ENCODE results near the gene FBXO28. TPM values are rescaled to one million over a fixed set of nuclear protein-coding genes. Genes with fewer than 3 reads are reported as not detected.

Gene FBXO28
- polyA plus RNA-seq, 1 donor, result 18.1 TPM

DNA sequence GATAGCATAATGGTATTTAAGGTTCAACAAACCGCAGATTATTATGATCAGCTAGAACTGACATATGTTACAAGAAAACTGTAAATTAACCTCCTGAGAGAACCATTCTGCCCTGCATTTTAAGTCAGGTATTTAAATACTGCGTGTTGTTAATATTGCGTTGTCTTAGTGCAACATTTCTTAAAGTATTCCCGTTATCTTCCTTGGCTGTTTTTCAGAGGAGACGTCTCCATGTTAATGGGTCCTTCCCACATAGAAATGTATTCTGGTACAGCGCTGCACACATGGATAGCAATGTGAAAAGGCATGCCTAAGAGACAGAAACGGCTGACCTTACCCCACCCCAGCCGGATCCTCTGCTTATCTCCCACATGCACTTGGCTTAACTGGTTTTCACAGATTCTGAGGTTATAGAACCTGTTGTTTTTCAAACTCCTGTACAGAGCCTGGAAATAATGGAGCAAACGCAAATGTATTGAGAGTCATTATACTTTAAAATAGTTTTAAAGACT is 46.3 kb downstream of the FBXO28 start:
- no peak for DNase-seq

DNA sequence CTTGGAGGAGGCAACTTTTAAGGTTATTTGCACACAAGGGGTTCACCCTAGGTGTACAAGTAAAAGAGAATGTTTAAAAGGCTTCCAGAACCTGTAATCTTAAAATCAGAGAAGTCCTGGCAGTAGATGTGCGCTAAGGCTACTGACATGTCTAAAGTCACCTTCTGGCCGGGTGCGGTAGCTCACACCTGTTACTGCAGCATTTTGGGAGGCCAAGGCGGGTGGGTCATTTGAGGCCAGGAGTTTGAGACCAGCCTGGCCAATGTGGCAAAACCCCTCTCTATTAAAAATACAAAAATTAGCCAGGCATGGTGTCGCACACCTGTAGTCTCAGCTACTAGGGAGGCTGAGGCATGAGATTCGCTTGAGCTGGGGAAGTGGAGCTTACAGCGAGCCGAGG is 48.9 kb downstream of the FBXO28 start:
- DNase-seq, result no peak

DNA sequence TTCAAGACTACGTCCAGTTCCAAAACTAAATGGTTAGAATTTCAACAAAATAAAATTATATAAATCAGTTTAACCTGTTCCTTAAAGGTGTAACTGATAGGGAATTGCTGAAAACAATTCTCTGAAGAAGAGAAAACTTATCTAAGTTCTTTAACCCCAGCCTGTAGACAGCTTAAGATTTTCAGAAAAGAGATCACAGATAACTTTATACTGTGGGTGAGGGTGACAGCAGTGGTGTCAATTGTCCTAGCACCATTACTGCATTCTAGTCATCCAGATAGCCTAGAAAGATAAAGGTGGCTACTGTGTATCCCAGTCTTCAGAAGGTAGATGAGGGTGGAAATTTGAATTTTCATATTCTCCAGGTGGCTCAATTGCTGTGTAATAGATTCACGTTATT is 49.4 kb downstream of the FBXO28 start:
- DNase-seq, result no peak

DNA sequence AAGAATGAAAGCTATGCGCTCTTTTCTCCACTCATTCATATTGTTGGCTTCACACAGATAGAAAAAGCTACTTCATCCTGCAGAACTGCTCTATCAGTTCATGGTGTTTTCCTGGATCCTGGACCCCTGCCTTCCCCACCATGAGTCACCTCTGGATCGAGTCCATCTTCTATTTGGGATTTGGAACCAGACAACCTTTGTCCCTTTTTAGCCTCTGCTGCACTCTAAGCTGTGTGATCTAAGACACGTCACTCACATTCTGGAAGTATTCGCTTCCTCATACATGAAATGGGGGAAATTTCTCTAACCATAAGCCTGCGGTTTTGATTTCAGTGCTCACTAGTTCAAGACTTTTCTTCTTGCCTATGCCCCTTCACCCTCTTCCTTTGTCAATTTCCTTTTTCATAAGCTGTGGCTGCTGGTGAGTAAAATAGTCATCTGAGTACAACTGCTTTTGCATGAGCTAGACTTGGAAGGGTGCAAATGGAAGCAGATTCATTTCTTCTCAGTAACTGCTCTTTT is 55.0 kb downstream of the FBXO28 start:
- peak; percentile 73 for DNase-seq

DNA sequence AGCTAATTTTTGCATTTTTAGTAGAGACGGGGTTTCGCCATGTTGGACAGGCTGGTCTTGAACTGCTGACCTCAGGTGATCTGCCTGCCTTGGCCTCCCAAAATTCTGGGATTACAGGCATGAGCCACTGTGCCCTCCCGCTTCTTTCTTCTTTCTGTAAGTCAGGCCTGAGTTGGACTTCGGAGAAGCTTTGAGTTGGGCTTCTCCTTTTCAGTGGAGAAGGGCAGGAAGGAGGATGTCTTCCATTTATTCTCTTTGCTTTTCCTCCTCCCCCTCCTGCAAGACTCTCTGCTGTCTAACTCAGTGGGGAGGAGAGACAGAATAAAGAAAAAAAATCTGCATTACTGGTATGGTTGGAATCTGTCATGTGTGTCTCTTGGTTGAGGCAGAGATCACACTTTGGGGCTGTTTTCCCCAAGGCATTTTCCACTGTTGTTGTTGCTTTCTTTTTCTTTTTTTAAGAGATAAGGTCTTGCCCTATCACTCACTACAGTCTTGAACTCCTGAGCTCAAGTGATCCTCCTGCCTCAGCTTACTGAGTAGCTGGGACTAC is 55.9 kb downstream of the FBXO28 start:
- no peak for DNase-seq

DNA sequence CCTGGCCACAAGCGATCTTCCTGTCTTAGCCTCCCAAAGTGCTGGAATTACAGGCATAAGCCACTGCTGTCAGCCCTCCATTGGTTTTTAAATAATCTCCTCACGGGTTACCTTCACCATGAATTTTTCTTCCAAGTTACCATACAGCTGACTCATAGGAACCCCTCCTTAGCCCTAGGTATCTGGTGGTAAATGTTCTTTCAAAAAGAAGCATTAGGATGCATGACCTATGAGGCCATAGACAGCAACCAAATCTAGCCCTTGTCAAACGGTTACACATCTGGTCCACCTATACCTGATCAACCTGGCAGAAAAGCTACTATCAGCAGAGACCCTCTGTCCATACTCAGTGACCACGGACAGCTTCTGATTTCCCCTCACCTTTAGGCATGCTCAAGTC is 56.4 kb downstream of the FBXO28 start:
- DNase-seq, result no peak

DNA sequence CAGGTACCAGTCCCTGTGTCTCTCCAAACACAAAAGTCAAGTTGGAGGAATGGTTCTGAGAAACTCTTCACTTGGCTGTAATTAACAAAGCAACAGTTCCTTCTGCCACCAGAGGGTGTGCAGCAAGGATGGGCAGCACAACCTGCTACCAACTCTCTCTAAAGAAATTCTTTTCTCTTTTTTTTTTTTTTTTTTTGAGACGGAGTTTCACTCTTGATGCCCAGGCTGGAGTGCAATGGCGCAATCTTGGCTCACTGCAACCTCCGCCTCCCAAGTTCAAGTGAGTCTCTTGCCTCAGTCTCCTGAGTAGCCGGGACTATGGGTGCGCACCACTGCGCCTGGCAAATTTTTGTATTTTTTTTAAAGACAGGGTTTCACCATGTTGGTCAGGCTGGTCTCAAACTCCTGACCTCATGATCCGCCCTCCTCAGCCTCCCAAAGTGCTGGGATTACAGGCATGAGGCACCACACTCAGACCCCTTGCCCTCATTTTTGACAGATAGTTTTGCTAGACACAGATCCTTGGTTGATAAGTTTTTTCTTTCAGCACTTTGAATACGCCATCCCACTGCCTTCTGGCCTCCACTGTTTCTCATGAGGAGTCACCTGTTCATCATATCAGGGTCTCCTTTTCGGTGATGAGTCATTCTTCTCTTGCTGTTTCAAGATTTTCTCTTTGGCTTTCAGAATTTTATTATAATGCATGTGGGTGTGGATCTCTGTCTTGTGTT is 57.0 kb downstream of the FBXO28 start:
- no peak for DNase-seq

DNA sequence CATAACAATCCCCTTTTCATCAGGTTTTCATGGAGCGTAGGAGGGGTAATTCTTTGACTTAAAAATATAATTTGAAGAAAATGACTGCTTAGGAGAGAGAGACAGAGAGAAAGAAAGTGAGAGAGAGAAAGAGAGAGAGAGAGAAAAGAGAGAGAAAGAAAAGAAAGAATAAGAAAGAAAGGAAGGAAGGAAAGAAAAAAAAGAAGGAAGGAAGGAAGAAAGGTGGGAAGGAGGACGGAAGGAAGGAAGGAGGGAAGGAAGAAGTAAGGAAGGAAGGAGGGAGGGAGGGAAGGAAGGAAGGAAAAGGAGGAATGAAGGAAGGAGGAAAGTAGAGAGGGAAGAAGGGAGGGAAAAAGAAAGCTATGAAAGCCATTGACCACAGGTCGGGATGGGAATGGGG is 58.3 kb downstream of the FBXO28 start:
- DNase-seq, result no peak

DNA sequence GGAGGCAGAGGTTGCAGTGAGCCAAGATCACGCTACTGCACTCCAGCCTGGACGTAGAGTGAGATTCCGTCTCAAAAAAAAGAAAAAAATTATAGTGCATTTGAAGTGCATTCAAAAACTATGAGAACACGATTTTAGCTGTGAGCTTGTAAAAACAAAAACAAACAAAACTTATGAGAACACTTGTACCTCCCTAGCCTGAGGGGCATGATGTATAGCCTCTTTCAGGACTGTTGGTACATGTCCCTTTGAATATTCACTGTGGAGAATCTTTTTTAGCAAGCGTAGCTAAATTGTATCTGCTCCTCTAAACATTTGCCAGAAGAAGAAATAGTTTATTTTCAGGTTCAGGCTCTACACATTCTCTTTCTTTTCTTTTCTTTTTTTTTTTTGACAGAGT is 59.6 kb downstream of the FBXO28 start:
- DNase-seq, result no peak

DNA sequence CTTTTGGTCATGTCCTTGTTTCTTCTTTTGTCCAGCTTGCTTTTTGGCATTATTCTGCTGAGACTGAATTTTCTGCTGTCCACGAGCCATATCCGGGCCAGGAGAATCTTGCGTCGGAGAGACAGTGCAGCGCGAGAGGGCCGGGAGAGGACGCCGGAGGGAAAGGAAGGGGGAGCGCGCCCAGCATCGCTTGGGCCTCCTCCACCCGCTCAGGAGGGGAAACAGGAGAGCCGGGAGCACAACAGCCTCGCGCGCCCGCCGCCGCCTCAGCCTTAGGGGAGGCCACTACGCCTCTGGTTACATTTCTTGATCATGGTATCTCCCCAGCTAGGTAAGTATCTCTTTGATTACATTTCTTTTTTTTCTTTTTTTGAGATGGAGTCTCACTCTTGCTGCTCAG is 61.7 kb downstream of the FBXO28 start:
- DNase-seq, result peak; percentile 43

DNA sequence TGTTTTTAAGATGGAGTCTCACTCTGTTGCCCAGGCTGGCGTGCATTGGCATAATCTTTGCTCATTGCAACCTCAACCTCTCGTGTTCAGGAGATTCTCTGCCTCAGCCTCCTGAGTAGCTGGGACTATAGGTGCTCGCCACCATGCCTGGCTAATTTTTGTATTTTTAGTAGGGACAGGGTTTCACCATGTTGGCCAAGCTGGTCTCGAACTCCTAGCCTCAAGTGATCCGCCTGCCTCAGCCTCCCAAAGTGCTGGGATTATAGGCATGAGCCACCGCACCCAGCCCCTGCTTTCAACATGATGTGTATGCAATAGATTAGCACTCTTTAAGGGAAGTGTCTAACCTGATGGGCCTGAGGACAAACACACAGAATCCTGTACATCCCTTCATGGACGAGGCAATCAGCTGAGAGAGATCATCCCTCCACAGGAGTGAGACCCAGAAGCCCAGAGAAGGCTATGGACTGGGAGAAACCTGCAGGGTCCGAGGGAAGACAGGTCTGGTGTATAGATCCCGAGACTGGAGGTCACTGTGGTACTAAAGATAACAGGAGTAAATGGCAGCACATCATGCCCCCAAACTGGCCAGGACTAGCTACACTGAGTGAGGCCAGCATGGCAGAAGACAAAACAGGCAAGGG is 63.6 kb downstream of the FBXO28 start:
- no peak for DNase-seq

DNA sequence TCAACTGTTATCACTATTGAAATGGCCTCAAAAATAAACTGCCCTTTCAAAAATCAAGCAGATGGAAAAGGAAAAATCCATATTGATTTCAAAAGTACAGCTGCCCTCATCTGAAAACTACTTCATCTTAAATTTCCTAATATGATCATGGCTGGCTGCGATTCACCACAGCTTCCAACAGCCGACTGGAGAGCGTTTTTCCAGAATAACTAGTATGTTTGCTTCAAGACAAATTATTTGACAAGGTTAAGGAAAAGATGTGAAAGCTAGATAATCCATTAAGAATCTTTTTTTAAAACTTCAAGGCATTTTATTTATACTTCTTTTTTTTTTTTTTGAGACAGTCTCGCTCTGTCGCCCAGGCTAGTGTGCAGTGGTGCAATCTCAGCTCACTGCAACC is 65.0 kb downstream of the FBXO28 start:
- no peak for DNase-seq

DNA sequence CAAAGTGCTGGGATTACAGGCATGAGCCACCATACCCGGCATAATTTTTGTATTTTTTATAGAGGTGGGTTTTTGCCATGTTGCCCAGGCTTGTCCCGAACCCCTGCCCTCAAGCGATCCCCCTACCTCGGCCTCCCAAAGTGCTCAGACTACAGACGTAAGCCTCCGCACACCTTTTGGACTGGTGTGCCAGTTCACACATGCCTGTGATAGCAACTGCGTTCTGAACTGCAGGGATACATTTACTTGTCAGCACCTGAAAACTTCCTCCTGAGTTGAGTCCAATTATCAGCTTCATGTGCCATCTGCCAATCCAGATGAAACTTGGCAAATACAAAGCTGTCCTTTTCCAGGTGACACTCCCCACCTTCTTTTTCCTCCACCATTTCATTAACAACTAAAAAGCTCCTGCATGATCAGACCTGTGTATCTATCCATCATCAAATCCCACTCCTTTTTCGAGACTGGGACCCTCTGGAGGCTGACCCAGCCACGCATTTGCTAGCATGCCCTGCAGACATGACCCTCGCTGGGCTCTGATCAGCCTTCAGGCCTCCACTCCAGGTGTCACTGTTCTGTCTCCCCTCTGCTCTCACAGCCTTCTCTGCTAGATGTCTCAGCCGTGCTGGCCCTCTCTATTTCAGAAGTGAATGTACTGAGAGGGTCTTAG is 67.0 kb downstream of the FBXO28 start:
- no peak for DNase-seq

DNA sequence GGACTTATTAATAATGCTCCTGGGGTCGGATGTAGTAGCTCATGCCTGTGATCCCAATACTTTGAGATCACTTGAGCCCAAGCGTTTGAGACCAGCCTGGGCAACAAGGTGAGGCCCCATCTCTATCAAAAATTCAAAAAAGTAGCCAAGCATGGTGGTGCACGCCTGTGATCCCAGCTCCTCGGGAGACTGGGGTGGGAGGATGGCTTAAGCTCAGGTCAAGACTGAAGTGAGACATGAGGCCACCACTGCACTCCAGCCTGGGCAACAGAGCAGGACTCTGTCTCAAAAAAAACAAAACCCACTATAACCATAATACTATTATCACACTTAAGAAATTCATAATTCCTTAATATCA is 67.5 kb downstream of the FBXO28 start:
- DNase-seq, result no peak

DNA sequence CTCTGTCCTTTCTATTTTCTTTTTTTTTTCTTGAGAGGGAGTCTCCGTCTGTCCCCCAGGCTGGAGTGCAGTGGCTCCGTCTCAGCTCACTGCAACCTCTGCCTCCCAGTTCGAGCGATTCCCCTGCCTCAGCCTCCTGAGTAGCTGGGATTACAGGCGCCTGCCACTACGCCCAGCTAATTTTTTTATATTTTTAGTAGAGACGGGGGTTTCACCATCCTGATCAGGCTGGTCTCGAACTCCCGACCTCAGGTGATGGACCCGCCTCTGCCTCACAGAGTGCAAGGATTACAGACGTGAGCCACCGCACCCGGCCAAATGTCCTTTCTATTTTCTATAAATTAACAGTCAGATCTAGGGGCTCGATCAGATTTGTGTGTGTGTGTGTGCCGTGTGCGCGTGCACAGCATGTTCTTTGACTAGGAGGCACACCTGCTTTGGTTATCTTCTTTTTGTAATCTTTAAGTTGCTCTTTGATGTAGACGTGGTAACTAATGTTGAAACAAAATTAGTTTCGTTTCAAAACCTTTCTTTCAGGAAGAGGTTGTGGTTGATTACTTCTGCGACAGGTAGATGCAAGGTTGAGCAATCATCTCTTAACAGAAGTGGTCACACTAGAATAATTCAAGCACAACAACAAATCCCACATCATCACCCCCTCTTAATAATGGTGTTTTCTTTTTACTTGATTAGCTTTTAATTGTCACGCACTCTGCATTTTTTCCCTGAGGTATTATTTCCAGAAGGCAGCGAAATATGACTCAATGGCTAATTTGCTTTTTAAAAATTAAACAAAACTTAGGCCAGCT is 68.3 kb downstream of the FBXO28 start:
- no peak for DNase-seq

DNA sequence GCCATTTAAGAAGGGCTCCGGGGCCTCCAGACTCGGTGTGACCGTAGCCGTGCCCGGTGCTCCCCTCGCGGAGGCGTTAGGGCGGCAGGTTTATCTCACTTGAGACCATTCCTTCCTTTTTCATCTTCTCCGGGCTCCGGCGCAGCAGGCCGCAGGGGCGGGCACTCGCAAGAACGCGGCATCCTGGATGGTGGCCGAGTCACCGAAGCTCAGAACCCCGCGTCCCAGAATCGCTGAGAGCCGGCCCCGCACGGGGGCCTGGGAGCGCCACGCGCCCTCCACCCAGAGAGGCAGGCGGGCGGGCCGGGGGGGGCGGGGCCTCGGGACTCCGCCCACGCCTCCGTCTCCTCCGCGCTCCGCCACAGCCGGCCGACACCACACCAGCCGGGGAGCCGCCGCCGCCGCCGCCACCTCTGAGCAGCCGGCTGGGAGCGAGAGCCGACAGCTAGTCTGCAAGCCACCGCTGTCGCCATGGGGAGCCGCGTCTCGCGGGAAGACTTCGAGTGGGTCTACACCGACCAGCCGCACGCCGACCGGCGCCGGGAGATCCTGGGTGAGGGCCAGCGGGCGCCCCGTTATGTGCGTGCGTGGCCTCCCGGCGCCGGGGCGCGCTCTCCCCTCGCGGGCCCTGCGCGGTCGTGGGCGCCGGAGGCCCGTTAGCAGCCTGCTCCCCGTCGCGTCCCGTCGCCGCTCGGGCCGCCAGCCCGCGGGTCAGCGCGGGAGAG is 69.1 kb downstream of the FBXO28 start, which contains the start of gene DEGS1:
Gene DEGS1, plus strand, starts transcription at position 375 of the 725 bp plus-strand sequence. Its CDS starts 97 bp downstream, at position 472.
- DNase-seq, result peak; percentile 76

DNA sequence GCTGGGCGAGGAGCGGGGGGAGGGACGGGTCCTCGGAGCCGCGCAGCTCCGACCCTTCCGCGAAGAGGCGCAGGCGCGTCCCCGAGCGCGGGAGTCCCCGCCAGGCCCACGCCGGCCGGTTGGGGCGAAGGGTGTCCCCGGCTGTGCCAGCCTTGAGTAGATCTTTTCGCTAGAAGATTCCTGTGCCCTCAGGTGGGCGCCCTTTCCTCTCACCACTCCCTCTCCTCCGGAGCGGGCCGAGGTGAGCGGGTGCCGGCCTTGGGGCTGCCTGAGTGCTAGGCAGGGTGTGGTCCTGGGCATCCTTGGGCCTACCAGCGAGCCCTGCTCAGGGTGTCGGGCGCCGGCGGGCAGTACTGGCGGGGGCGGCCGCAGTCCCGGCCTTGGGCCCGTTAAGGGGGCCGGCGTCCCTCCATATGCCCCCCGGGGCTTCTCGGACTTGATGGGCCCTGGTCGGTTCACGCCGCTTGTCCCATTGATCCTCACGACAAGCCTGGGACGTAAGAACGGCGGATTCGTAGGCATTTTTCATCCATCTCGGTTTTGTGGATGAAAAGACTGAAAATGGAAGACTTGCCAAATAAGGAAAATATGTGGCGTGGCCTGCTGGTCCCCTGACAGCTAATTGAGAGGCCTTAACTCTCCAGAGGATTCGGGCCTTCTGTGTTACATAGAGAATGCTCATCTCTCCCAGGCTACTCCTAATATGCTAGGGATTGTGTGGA is 69.8 kb downstream of the FBXO28 start:
- peak; percentile 81 for DNase-seq

DNA sequence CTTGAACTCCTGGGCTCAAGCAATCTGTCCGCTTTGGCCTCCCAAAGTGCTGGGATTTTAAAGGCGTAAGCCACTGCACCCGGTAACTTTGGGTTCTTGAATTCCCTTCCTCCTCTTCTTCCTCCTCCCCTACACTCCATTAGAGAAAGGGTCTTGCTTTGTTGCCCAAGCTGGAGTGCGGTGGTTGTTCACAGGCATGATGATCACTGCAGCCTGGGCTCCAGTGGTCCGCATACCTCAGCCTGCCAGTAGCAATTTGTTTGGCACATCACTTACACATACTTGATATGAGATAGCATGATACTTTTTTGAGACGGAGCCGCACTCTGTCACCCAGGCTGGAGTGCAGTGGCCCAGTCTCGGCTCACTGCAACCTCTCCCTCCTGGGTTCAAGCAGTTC is 71.3 kb downstream of the FBXO28 start:
- no peak for DNase-seq

DNA sequence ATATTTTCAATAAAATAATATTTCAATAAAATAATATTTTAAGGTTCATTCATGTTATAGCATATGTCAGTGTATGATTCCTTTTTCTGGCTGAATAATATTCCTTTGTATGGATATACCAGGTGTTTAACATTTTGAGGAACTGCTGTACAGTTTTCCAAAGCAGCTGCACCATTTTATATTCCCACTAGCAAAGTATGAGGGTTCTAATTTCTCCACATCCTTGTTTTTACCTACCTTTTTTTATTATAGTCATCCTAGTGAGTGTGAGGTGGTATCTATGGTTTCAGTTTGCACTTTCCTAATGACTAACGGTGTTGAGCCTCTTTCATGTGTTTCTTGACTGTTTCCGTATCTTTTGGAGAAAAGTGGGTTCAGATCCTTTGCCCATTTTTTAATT is 74.4 kb downstream of the FBXO28 start:
- no peak for DNase-seq

DNA sequence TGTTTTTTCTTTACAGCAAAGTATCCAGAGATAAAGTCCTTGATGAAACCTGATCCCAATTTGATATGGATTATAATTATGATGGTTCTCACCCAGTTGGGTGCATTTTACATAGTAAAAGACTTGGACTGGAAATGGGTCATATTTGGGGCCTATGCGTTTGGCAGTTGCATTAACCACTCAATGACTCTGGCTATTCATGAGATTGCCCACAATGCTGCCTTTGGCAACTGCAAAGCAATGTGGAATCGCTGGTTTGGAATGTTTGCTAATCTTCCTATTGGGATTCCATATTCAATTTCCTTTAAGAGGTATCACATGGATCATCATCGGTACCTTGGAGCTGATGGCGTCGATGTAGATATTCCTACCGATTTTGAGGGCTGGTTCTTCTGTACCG is 75.7 kb downstream of the FBXO28 start:
- no peak for DNase-seq
